HG03520 (cell line): ENCODE results near the gene ITK.
"Not testable (repeated sequence)": the region's sequence is repeated elsewhere in the genome, so short reads cannot be mapped to it uniquely, and the experiment has no call there.

Experiments used
- ATAC-seq: cut with Tn5 transposase; IDR thresholded peaks from one replicate; pipeline ENCODE4 v1.9.1; 2021; ENCODE audit warnings: mild to moderate bottlenecking, moderate library complexity; ENCODE audit not compliant: unreplicated experiment

ITK gene

GRCh38 chr5:157205708-157206107 lies 25.1 kb downstream of the ITK start:
- ATAC-seq: no peak

GRCh38 chr5:157210652-157211051 lies 30.0 kb downstream of the ITK start:
- ATAC-seq: not testable (repeated sequence)

- no peak for ATAC-seq
These were observed 31.7 kb downstream of the ITK start for GRCh38 chr5:157212307-157212706.

- ATAC-seq: no peak
These were observed 33.0 kb downstream of the ITK start for GRCh38 chr5:157213527-157214243.

- no peak for ATAC-seq
These were observed 33.8 kb downstream of the ITK start for GRCh38 chr5:157214415-157214814.

GRCh38 chr5:157214861-157215513 lies 34.3 kb downstream of the ITK start:
- no peak for ATAC-seq

GRCh38 chr5:157215514-157216167 lies 35.0 kb downstream of the ITK start:
- no peak for ATAC-seq

GRCh38 chr5:157216391-157217142 lies 35.9 kb downstream of the ITK start:
- ATAC-seq: no peak

- no peak for ATAC-seq
These were observed 36.8 kb downstream of the ITK start for GRCh38 chr5:157217289-157218024.

GRCh38 chr5:157219491-157220271 lies 39.0 kb downstream of the ITK start:
- ATAC-seq: peak; percentile 62

GRCh38 chr5:157221959-157222358 lies 41.3 kb downstream of the ITK start:
- ATAC-seq: no peak

GRCh38 chr5:157222506-157223230 lies 42.0 kb downstream of the ITK start:
- ATAC-seq: peak; percentile 31

- ATAC-seq: no peak
These were observed 45.1 kb downstream of the ITK start for GRCh38 chr5:157225469-157226422.

GRCh38 chr5:157230610-157231009 lies 50.0 kb downstream of the ITK start:
- ATAC-seq: no peak

- no peak for ATAC-seq
These were observed 52.1 kb downstream of the ITK start for GRCh38 chr5:157232706-157233105.

- no peak for ATAC-seq
These were observed 52.9 kb downstream of the ITK start for GRCh38 chr5:157233515-157233914.

- no peak for ATAC-seq
These were observed 55.8 kb downstream of the ITK start for GRCh38 chr5:157236423-157236822.

- no peak for ATAC-seq
These were observed 60.8 kb downstream of the ITK start for GRCh38 chr5:157241483-157241882.
